Measurements from ENCODE around the gene AKT1. TPM values are rescaled to one million over a fixed set of nuclear protein-coding genes. Genes with fewer than 3 reads are reported as not detected.

The AKT1 gene
- total and polyA plus RNA-seq, 4 donors = 30.6 to 192 (median 58.7) TPM

GRCh38 chr14:104723651-104724406, 71.7 kb downstream of the AKT1 start, which contains the start of gene ADSS1:
TSS of gene ADSS1 (plus strand) at chr14:104724229. CDS start at chr14:104724271, 42 bp downstream.
- peak within 1 kb of the TSS; percentile 93 to 97 for H3K27ac ChIP-seq (ENCODE audit: low read depth in 1 of 2, low read length in 2 of 2)
- H3K36me3 ChIP-seq (ENCODE audit: control insufficient read depth in 4 of 4, insufficient read depth in 3 of 4, low read depth in 1 of 4, low read length in 3 of 4) = peaks cover 0 to 5% (median 4%) of the 10 kb centered on the region in 4 donors
- peak within 1 kb of the TSS; percentile 52 to 76 for H3K9ac ChIP-seq (ENCODE audit: low read depth in 1 of 2, low read length in 2 of 2)
- WGBS = under 1% methylated on average over 82 of the region's 82 CpGs
- DNase-seq (ENCODE audit: low spot score) = peak; percentile 80
- no peaks in the 10 kb centered on the region for H3K27me3 ChIP-seq (ENCODE audit: control insufficient read depth in 4 of 4, insufficient read depth in 4 of 4, low read length in 3 of 4)
- no peaks in the 10 kb centered on the region for H3K9me3 ChIP-seq (ENCODE audit: control insufficient read depth in 4 of 4, low read length in 3 of 4)
- peaks cover 18 to 52% (median 33%) of the 10 kb centered on the region in 4 donors for H3K4me1 ChIP-seq (ENCODE audit: control insufficient read depth in 4 of 4, insufficient read depth in 4 of 4, low read length in 3 of 4)
- H3K4me3 ChIP-seq (ENCODE audit: low read depth in 1 of 3, low read length in 3 of 3) = peak within 1 kb of the TSS; percentile 51 to 76 (median 55)
- TF ChIP-seq TAF1 (conservative IDR thresholded peaks at IDR 0.05) (no peak), HNF4A (conservative IDR thresholded peaks at IDR 0.05) (no peak), RAD21 (IDR thresholded peaks at IDR 0.05) (peak; percentile 58 to 67), NR2F2 (IDR thresholded peaks at IDR 0.05) (no peak), GABPA (IDR thresholded peaks at IDR 0.05 in 1 of 2, conservative IDR thresholded peaks at IDR 0.05 in 1 of 2) (no peak), ZBTB33 (IDR thresholded peaks at IDR 0.05) (no peak), EGR1 (IDR thresholded peaks at IDR 0.05; ENCODE audit: low read depth in 2 of 2) (peak in 1 of 2 donors; percentile 17), ATF3 (IDR thresholded peaks at IDR 0.05) (no peak), REST (IDR thresholded peaks at IDR 0.05) (peak; percentile 15), YY1 (IDR thresholded peaks at IDR 0.05) (peak; percentile 85), CTCF (IDR thresholded peaks at IDR 0.05; ENCODE audit: low read depth, low read length, missing input control) (peak; percentile 87), HNF4G (IDR thresholded peaks at IDR 0.05) (no peak), JUND (IDR thresholded peaks at IDR 0.05) (no peak), RXRA (IDR thresholded peaks at IDR 0.05) (peak; percentile 12 to 20), FOXA1 (IDR thresholded peaks at IDR 0.05) (no peak), MAX (IDR thresholded peaks at IDR 0.05) (no peak), SP1 (IDR thresholded peaks at IDR 0.05) (no peak), FOXA2 (IDR thresholded peaks at IDR 0.05) (no peak)

Measured in liver (tissue), 9 donors.